Measurements from ENCODE around the gene AMFR. TPM values are rescaled to one million over a fixed set of nuclear protein-coding genes. Genes with fewer than 3 reads are reported as not detected.

AMFR gene
- total RNA-seq, 1 donor from 2014 or later = 66.4 TPM

- Mint-ChIP-seq H3K27ac (ENCODE audit: unreplicated experiment) (no peak overlapping the region), H3K9me3 (no peaks in the 10 kb centered on the region), H3K4me3 (no peak overlapping the region), H3K27me3 (ENCODE audit: low read depth) (no peaks in the 10 kb centered on the region), H3K36me3 (ENCODE audit: low read depth) (no peaks in the 10 kb centered on the region), H3K4me1 (peaks cover 3% of the 10 kb centered on the region)
- DNase-seq (ENCODE audit: low read depth, low spot score) = no peak
- TF ChIP-seq, protein P1, sequence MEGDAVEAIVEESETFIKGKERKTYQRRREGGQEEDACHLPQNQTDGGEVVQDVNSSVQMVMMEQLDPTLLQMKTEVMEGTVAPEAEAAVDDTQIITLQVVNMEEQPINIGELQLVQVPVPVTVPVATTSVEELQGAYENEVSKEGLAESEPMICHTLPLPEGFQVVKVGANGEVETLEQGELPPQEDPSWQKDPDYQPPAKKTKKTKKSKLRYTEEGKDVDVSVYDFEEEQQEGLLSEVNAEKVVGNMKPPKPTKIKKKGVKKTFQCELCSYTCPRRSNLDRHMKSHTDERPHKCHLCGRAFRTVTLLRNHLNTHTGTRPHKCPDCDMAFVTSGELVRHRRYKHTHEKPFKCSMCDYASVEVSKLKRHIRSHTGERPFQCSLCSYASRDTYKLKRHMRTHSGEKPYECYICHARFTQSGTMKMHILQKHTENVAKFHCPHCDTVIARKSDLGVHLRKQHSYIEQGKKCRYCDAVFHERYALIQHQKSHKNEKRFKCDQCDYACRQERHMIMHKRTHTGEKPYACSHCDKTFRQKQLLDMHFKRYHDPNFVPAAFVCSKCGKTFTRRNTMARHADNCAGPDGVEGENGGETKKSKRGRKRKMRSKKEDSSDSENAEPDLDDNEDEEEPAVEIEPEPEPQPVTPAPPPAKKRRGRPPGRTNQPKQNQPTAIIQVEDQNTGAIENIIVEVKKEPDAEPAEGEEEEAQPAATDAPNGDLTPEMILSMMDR (conservative IDR thresholded peaks at IDR 0.05) = no peak
Observed at GRCh38 chr16:56363181-56363716, 62.1 kb downstream of the AMFR start.

DNA sequence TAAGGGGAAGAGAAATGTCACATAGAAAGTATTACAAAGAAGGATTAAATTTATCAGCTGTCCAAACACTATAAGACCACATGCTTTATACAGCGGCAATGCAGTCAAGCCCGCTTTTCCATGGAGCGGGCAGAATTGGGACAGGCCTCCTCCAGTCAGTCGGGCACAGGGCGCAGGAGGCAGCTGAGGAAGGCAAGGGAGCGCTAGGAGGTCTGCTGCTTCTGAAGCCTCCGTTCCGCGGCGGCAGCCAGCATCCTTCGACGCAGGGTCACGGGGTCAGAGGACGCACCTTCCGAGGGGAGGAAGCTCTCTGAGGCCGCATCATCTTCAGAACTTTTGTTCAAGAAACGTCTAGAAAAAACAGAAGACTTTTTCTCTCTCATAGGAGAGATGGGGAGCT is 62.6 kb downstream of the AMFR start:
- peaks cover 8% of the 10 kb centered on the region for H3K4me1 Mint-ChIP-seq
- TF ChIP-seq, protein P1 (conservative IDR thresholded peaks at IDR 0.05) = no peak
- H3K27me3 Mint-ChIP-seq (ENCODE audit: low read depth) = no peaks in the 10 kb centered on the region
- no peaks in the 10 kb centered on the region for H3K36me3 Mint-ChIP-seq (ENCODE audit: low read depth)
- no peaks in the 10 kb centered on the region for H3K9me3 Mint-ChIP-seq
- DNase-seq (ENCODE audit: low read depth, low spot score) = no peak
- H3K4me3 Mint-ChIP-seq = no peak overlapping the region
- H3K27ac Mint-ChIP-seq (ENCODE audit: unreplicated experiment) = no peak overlapping the region

DNA sequence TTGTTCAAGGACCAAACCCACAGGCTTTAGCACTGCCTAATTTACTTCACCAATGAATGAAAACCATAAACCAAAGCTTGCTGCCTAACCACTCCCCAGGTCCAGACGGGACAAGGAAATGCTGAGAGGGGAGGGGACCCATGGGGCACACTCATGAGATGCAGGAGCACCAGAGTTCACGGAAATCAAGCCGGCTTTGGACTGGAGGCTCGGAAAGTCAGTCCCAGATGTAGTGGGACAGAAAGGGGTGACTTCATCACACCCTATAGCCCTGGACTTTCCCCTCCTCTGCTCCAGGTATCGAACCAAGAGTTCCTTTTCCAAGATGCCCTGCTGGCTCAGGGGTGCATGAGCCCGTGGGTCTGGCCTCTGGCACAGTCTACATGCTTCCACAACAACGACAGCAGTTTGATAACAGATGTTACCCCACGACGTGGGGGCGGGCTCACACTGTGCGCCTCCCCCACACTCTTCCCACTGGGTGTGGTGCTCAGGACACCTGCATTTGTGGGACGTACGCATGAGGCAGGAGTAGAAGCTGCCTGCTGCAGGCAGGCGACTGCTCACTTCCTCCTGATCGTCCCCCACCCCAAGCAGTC is 63.2 kb downstream of the AMFR start:
- TF ChIP-seq, protein P1 (conservative IDR thresholded peaks at IDR 0.05) = no peak
- Mint-ChIP-seq H3K36me3 (ENCODE audit: low read depth) (no peaks in the 10 kb centered on the region), H3K4me3 (no peak overlapping the region), H3K27me3 (ENCODE audit: low read depth) (no peaks in the 10 kb centered on the region), H3K27ac (ENCODE audit: unreplicated experiment) (no peak overlapping the region), H3K4me1 (peaks cover 14% of the 10 kb centered on the region), H3K9me3 (no peaks in the 10 kb centered on the region)
- no peak for DNase-seq (ENCODE audit: low read depth, low spot score)

GRCh38 chr16:56360117-56361008 is 65.0 kb downstream of the AMFR start:
- no peaks in the 10 kb centered on the region for H3K36me3 Mint-ChIP-seq (ENCODE audit: low read depth)
- H3K9me3 Mint-ChIP-seq = no peaks in the 10 kb centered on the region
- no peak for DNase-seq (ENCODE audit: low read depth, low spot score)
- H3K4me3 Mint-ChIP-seq = no peak overlapping the region
- H3K27me3 Mint-ChIP-seq (ENCODE audit: low read depth) = no peaks in the 10 kb centered on the region
- H3K27ac Mint-ChIP-seq (ENCODE audit: unreplicated experiment) = no peak overlapping the region
- TF ChIP-seq, protein P1 (conservative IDR thresholded peaks at IDR 0.05) = no peak
- peaks cover 32% of the 10 kb centered on the region for H3K4me1 Mint-ChIP-seq

GRCh38 chr16:56357765-56358322 is 67.5 kb downstream of the AMFR start:
- peak overlapping the region; percentile 41 for H3K4me3 Mint-ChIP-seq
- no peak for DNase-seq (ENCODE audit: low read depth, low spot score)
- no peaks in the 10 kb centered on the region for H3K36me3 Mint-ChIP-seq (ENCODE audit: low read depth)
- H3K4me1 Mint-ChIP-seq = peaks cover 32% of the 10 kb centered on the region
- TF ChIP-seq, protein P1 (conservative IDR thresholded peaks at IDR 0.05) = no peak
- H3K27ac Mint-ChIP-seq (ENCODE audit: unreplicated experiment) = peak overlapping the region; percentile 92
- H3K27me3 Mint-ChIP-seq (ENCODE audit: low read depth) = no peaks in the 10 kb centered on the region
- H3K9me3 Mint-ChIP-seq = no peaks in the 10 kb centered on the region
